Small intestine (tissue), 7 donors: ENCODE results near the gene MYO1B. TPM values are rescaled to one million over a fixed set of nuclear protein-coding genes. Genes with fewer than 3 reads are reported as not detected.

ENCODE experiments used
- DNase-seq, 2 donors: peaks; one replicate each; pipeline versions ENCODE4 v3.0.0 to v3.0.0-alpha.2; 2013
- FAIRE-seq: peaks from 2 replicates; lab custom pipeline; 2012; peaks lifted over from hg19 to GRCh38; lab: Jason Lieb, UNC
- H3K27ac ChIP-seq, 3 donors: one replicate each; pipeline ENCODE4 v1.5.1; 2013; ENCODE audit warnings: low read length in 2 of 3, mild to moderate bottlenecking in 2 of 3, control low read depth in 1 of 3, inconsistent platforms in 1 of 3, low read depth in 1 of 3, moderate library complexity in 1 of 3
- H3K27me3 ChIP-seq, 3 donors: one replicate each; pipeline ENCODE4 v1.6.1; 2013; ENCODE audit warnings: low read length in 3 of 3, inconsistent platforms in 1 of 3; ENCODE audit not compliant: control insufficient read depth in 3 of 3, insufficient read depth in 3 of 3
- H3K36me3 ChIP-seq, 3 donors: one replicate each; pipeline ENCODE4 v1.6.1; 2013; ENCODE audit warnings: low read length in 3 of 3, inconsistent platforms in 1 of 3, low read depth in 1 of 3, mild to moderate bottlenecking in 1 of 3, moderate library complexity in 1 of 3; ENCODE audit not compliant: control insufficient read depth in 3 of 3, insufficient read depth in 2 of 3
- H3K4me1 ChIP-seq, 3 donors: one replicate each; pipeline ENCODE4 v1.6.1; 2013; ENCODE audit warnings: low read length in 2 of 3, inconsistent platforms in 1 of 3, low read depth in 1 of 3, mild to moderate bottlenecking in 1 of 3, moderate library complexity in 1 of 3; ENCODE audit not compliant: control insufficient read depth in 3 of 3, insufficient read depth in 2 of 3
- H3K4me3 ChIP-seq, 3 donors: one replicate each; pipeline ENCODE4 v1.5.1; 2013; ENCODE audit warnings: low read length in 3 of 3, control low read depth in 1 of 3, inconsistent platforms in 1 of 3, low read depth in 1 of 3, mild to moderate bottlenecking in 1 of 3, moderate library complexity in 1 of 3
- H3K9me3 ChIP-seq, 2 donors: one replicate each; pipeline ENCODE4 v1.6.1; 2013; ENCODE audit warnings: low read depth in 1 of 2, low read length in 1 of 2; ENCODE audit not compliant: control insufficient read depth in 2 of 2, insufficient read depth in 1 of 2
- WGBS, 3 donors: extraction: QIAGEN DNeasy Blood & Tissue Kit; methylation state at CpG; one replicate each; pipeline ENCODE4 v1.1.7; 2013; 5-methylcytosine and 5-hydroxymethylcytosine counted together
- polyA plus RNA-seq, 4 donors: library from polyadenylated mRNA; stranded (reverse) in 3 of 4; unstranded in 1 of 4; fragments of 200-250 nt in 3 of 4; fragments of 120-200 nt in 1 of 4; gene quantifications; one replicate each; pipeline versions ENCODE4 v1.2.1 to v1.2.3, GENCODE V29; 2013
- donor health status: healthy with polysubstance abuse.
- donor health status: control.
- donor health status: control.
- donor health status: Bipolar disorder and iron deficiency.
- donor health status: healthy.

The MYO1B gene
- polyA plus RNA-seq, 4 donors = 8.1 to 34.8 (median 12.9) TPM

DNA sequence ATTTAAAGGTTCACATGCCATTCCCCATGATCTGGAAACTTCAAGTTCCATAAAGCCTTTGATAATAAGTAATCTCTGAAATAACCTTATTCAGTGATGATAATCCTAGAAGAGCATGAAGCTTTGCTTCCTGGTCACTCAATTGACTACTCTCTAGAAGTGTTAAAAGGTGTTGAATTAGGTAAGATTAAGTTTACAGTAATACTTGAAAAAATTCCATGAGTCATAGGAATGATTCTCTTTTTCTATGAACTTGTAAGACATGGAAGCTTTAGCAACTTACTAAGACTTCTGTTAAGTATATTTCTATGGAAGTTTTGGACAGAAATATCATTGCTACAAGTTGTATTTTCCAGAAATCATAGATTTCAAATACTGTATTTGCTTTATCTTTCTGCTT is 100.6 kb downstream of the MYO1B start:
- Histone ChIP-seq H3K4me1 (no peaks in the 10 kb centered on the region), H3K27me3 (no peaks in the 10 kb centered on the region), H3K9me3 (no peaks in the 10 kb centered on the region), H3K27ac (no peak overlapping the region), H3K36me3 (peaks cover 0 to 11% (median 0%) of the 10 kb centered on the region in 3 donors), H3K4me3 (no peak overlapping the region)
- DNase-seq (no peak), FAIRE-seq (no peak)

DNA sequence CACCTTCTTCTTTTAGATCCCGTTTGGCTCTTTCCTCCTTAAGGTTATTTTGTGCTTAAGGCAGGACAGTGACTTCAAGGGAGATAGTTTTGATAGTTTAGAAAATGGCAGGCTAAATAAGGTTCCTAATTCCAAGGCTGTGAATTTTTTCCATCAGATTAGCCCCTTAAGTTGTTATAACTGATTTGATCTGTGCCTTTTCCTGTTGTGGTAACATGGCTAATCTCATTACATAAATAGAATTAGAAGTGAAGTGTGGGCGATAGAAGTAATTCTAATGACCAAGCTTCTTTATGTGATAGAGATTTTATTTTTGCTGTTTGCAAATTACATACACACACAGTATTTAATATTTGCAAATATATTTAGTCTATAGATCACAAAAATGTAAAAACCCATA is 102.0 kb downstream of the MYO1B start:
- DNase-seq = no peak
- Histone ChIP-seq H3K27me3 (no peaks in the 10 kb centered on the region), H3K27ac (no peak overlapping the region), H3K9me3 (no peaks in the 10 kb centered on the region), H3K4me3 (no peak overlapping the region), H3K36me3 (peaks cover 0 to 16% (median 0%) of the 10 kb centered on the region in 3 donors), H3K4me1 (no peaks in the 10 kb centered on the region)
- FAIRE-seq = no peak
- 78 to 91% (median 90%) methylated on average over 2 of the region's 2 CpGs for WGBS, 3 donors

DNA sequence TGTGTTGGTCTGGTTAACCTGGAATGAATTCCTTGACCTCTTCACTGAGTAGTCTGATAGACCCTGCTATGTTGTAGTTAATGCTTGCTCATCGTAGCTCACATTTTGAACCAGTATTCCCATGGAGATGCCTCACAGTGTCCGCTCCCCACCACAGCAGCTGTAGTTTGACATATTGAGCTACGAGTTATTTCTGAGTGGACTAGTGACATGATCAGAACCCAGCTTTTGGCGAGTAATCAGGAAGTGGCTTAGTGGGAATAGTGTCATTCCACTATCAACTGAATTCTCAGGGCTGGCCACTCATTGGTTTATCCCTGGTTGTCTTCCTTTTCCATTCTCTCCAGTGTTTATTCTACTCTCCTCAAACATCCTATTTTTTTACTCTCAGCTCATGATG is 102.7 kb downstream of the MYO1B start:
- peaks cover 0 to 16% (median 0%) of the 10 kb centered on the region in 3 donors for H3K36me3 ChIP-seq
- WGBS, 3 donors = 76 to 95% (median 82%) methylated on average over 4 of the region's 4 CpGs
- no peaks in the 10 kb centered on the region for H3K9me3 ChIP-seq
- FAIRE-seq (no peak), DNase-seq (no peak)
- H3K27me3 ChIP-seq = no peaks in the 10 kb centered on the region
- H3K27ac ChIP-seq = peak overlapping the region in 1 of 3 donors; percentile 57
- no peaks in the 10 kb centered on the region for H3K4me1 ChIP-seq
- no peak overlapping the region for H3K4me3 ChIP-seq

DNA sequence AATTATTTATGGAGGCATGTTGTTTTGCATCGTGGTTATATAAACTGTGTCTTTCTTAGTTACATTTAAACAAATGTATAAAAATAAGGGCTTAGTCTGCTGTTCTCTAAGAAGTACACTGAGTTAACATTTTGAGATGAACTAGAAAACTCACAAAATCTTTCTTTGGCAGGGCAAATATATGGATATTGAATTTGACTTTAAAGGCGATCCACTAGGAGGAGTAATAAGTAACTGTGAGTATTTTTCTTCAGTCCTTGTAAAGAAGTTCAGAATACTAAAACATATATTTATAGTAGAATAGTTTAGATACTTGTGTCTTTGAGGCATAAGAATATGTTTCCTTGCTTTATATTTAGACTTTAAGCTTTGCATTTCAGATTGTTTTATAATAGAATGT is 104.8 kb downstream of the MYO1B start:
- no peak overlapping the region for H3K27ac ChIP-seq
- no peaks in the 10 kb centered on the region for H3K27me3 ChIP-seq
- H3K36me3 ChIP-seq = peaks cover 0 to 16% (median 0%) of the 10 kb centered on the region in 3 donors
- no peak for DNase-seq
- no peak for FAIRE-seq
- no peak overlapping the region for H3K4me3 ChIP-seq
- 64 to 85% (median 83%) methylated on average over 2 of the region's 2 CpGs for whole genome bisulfite sequencing, 3 donors
- H3K4me1 ChIP-seq = no peaks in the 10 kb centered on the region
- peaks cover 0 to 1% of the 10 kb centered on the region in 2 donors for H3K9me3 ChIP-seq

DNA sequence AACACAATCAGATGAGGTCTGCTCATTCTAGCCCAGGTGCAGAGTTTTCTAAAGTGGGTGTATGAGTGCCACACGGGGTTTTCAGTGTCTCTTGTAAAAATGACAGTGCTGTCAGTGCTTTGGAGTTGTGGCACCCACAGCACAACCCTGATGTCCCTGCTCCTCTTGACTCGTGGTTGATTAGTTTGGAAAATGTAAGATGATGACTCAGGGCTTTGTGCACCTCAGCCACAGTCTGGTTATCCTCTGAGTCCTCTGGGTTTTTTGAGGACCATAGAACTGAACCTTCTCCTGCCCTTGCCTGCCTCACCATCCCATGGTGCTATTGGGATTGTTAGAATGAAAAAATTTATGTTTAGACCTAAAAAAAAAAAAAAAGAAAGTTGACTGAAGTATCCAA is 105.6 kb downstream of the MYO1B start:
- Histone ChIP-seq H3K9me3 (peaks cover 0 to 3% of the 10 kb centered on the region in 2 donors), H3K4me3 (no peak overlapping the region), H3K27me3 (no peaks in the 10 kb centered on the region), H3K4me1 (no peaks in the 10 kb centered on the region), H3K36me3 (peaks cover 0 to 16% (median 0%) of the 10 kb centered on the region in 3 donors), H3K27ac (no peak overlapping the region)
- 60 to 73% (median 60%) methylated on average over 2 of the region's 2 CpGs for WGBS, 3 donors
- FAIRE-seq (no peak), DNase-seq (no peak)

DNA sequence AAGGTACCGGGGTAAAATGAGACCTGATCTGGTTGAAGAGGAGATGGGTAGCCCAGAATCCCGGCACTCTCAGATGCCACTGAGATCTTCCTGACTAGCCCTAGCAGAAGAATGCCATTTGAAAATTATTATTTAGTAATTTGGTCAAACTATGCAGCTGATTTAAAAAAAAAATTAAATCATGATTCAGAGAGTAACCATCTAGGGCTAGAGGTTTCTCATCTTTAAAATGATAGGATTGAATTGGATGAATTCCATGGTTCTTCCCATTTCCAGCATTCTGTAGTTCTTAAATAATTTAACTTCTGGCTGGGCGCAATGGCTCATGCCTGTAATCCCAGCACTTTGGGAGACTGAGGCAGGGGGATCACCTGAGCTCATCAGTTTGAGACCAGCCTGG is 106.1 kb downstream of the MYO1B start:
- WGBS, 3 donors = 92 to 96% (median 94%) methylated on average over 3 of the region's 3 CpGs

DNA sequence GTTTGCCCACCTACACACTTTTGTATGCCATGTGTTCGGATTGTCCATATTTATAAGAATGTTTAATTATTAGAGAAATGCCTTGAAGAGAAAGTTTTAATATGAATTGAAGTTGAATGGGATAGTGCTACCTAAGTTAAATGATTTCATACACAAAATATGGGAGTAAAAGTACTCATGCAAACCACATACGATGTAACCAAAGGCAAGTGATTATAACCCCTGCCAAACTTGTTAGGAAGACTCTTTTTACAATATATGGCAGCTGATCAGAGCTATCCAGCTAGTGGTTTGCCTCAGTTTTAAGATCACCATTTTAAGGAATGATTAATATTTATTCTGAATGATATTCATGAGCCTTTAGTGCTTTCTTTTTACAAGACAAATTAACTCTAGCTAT is 106.7 kb downstream of the MYO1B start:
- WGBS, 3 donors = 84 to 92% (median 86%) methylated on average over 2 of the region's 2 CpGs
- H3K36me3 ChIP-seq = peaks cover 0 to 16% (median 0%) of the 10 kb centered on the region in 3 donors
- no peak overlapping the region for H3K27ac ChIP-seq
- H3K4me3 ChIP-seq = no peak overlapping the region
- peaks cover 0 to 3% of the 10 kb centered on the region in 2 donors for H3K9me3 ChIP-seq
- H3K27me3 ChIP-seq = no peaks in the 10 kb centered on the region
- no peaks in the 10 kb centered on the region for H3K4me1 ChIP-seq
- FAIRE-seq (no peak), DNase-seq (no peak)

More for the DNA sequence above, 106.1 kb downstream of the MYO1B start:
- no peak overlapping the region for H3K27ac ChIP-seq
- H3K4me3 ChIP-seq = no peak overlapping the region
- no peaks in the 10 kb centered on the region for H3K27me3 ChIP-seq
- peaks cover 0 to 16% (median 0%) of the 10 kb centered on the region in 3 donors for H3K36me3 ChIP-seq
- no peak for DNase-seq
- H3K9me3 ChIP-seq = peaks cover 0 to 3% of the 10 kb centered on the region in 2 donors
- FAIRE-seq = no peak
- H3K4me1 ChIP-seq = no peaks in the 10 kb centered on the region

DNA sequence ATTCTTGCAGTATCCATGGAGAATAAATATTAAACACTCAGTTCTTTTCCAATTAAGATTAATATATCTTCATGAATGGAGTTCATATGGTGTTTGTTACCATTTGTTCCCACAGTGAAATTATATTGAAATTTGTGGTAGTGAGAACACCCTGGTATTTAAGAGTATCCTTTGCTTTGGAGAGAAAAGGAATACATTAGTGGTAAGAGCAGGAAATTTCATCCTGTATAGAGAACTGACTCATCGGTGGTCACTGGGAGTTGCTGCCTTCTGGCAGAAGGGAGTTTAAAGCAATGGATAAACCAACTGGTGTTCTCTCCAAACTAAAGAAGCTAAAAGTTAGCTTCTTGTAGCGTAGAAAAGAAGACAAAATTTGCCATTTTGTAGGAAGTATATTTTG is 107.3 kb downstream of the MYO1B start:
- peaks cover 0 to 3% of the 10 kb centered on the region in 2 donors for H3K9me3 ChIP-seq
- H3K27ac ChIP-seq = no peak overlapping the region
- DNase-seq (no peak), FAIRE-seq (no peak)
- peaks cover 0 to 16% (median 0%) of the 10 kb centered on the region in 3 donors for H3K36me3 ChIP-seq
- no peaks in the 10 kb centered on the region for H3K27me3 ChIP-seq
- WGBS, 3 donors = 69 to 90% (median 86%) methylated on average over 2 of the region's 2 CpGs
- H3K4me1 ChIP-seq = no peaks in the 10 kb centered on the region
- H3K4me3 ChIP-seq = no peak overlapping the region

DNA sequence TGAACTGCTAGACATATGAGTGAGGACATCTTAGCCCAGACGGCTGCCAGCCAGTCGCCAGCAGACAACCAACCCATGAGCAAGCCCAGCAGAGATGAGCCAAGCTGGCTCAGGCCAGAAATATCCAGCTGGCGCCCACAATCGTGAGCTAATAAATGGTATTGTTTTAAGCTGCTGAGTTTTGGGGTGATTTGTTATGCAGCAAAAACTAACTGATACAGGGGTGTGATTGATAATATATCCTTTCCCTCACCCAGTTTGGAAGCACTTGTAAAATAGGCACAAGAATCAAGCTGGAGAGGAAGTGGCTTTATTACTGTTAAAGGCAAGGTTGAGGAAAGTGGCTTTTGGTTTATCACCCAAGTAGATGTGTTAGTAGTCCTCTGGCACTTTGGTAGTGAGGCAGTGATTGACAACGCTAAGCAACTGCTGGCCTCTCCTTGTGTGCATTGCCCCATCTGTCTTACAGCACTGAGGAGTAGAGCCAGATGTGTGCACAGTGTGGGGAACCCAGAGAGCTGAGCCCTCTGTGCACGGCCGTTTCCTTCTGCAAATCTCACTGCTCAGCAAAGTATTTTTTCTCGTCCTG is 110.1 kb downstream of the MYO1B start:
- Histone ChIP-seq H3K4me1 (no peaks in the 10 kb centered on the region), H3K4me3 (no peak overlapping the region), H3K9me3 (peaks cover 0 to 3% of the 10 kb centered on the region in 2 donors), H3K27ac (no peak overlapping the region), H3K27me3 (no peaks in the 10 kb centered on the region), H3K36me3 (peaks cover 0 to 9% (median 0%) of the 10 kb centered on the region in 3 donors)
- FAIRE-seq (no peak), DNase-seq (no peak)
- 91 to 99% (median 92%) methylated on average over 8 of the region's 8 CpGs for WGBS, 3 donors
